Fibroblast of lung (primary cell): ENCODE measurements around the gene PSD4. TPM values are rescaled to one million over a fixed set of nuclear protein-coding genes. Genes with fewer than 3 reads are reported as not detected.

Experiments used
- DNase-seq, 2 donors: peaks; one replicate each; pipeline versions ENCODE4 v3.0.0 to v3.0.0-alpha.2; 2010; ENCODE audit warnings: low read depth in 2 of 2
- H2AFZ ChIP-seq: 2 replicates; pipeline ENCODE4 v1.5.1; 2012; ENCODE audit warnings: low read length, control low read depth, inconsistent platforms
- H3K27ac ChIP-seq: 2 replicates; pipeline ENCODE4 v1.5.1; 2011; ENCODE audit warnings: low read length, control low read depth; ENCODE audit not compliant: insufficient read depth
- H3K27me3 ChIP-seq: 2 replicates; pipeline ENCODE4 v1.5.1; 2011; ENCODE audit warnings: mild to moderate bottlenecking, low read length; ENCODE audit not compliant: control insufficient read depth, insufficient read depth
- H3K36me3 ChIP-seq: 2 replicates; pipeline ENCODE4 v1.5.1; 2011; ENCODE audit warnings: low read length; ENCODE audit not compliant: control insufficient read depth, insufficient read depth
- H3K4me1 ChIP-seq: 2 replicates; pipeline ENCODE4 v1.5.1; 2011; ENCODE audit warnings: low read length; ENCODE audit not compliant: control insufficient read depth, insufficient read depth; ENCODE audit errors: extremely low read depth
- H3K4me2 ChIP-seq: 2 replicates; pipeline ENCODE4 v1.5.1; 2011; ENCODE audit warnings: low read length, control low read depth; ENCODE audit not compliant: insufficient read depth; ENCODE audit errors: extremely low read depth
- H3K4me3 ChIP-seq, 4 experiments: fragments of 200-600 bp in 1 of 4; sonication (generic) in 1 of 4; replicated peaks in 1 of 4; 2 replicates each; pipeline ENCODE4 v1.5.1; 2011 to 2016; ENCODE audit warnings: low read length in 4 of 4, low read depth in 3 of 4, mild to moderate bottlenecking in 3 of 4, control low read depth in 2 of 4, inconsistent platforms in 1 of 4, mixed read lengths in 1 of 4; ENCODE audit not compliant: insufficient read depth in 1 of 4; ENCODE audit errors: control extremely low read depth in 1 of 4
- H3K79me2 ChIP-seq: 2 replicates; pipeline ENCODE4 v1.5.1; 2012; ENCODE audit warnings: mild to moderate bottlenecking, low read length, inconsistent platforms; ENCODE audit not compliant: control insufficient read depth, insufficient read depth
- H3K9ac ChIP-seq: 2 replicates; pipeline ENCODE4 v1.5.1; 2011; ENCODE audit warnings: mild to moderate bottlenecking, low read length, control low read depth; ENCODE audit not compliant: insufficient read depth
- H3K9me3 ChIP-seq: 2 replicates; pipeline ENCODE4 v1.5.1; 2012; ENCODE audit warnings: low read depth, low read length; ENCODE audit not compliant: control insufficient read depth, insufficient read depth
- H4K20me1 ChIP-seq: 2 replicates; pipeline ENCODE4 v1.5.1; 2011; ENCODE audit warnings: low read length; ENCODE audit not compliant: control insufficient read depth, insufficient read depth; ENCODE audit errors: extremely low read depth
- CTCF ChIP-seq, 2 donors: IDR thresholded peaks in 1 of 2; conservative IDR thresholded peaks in 1 of 2; 1 replicate in 1 of 2; 2 replicates in 1 of 2; pipeline ENCODE4 v1.5.1; 2011 to 2012; ENCODE audit warnings: low read length in 2 of 2, control low read depth in 1 of 2, inconsistent platforms in 1 of 2, low read depth in 1 of 2, mild to moderate bottlenecking in 1 of 2
- EZH2 ChIP-seq: IDR thresholded peaks from 2 replicates; pipeline ENCODE4 v1.5.1; 2012; ENCODE audit warnings: low read length, control low read depth, mild to moderate bottlenecking; ENCODE audit errors: missing control alignments
- polyA plus RNA-seq, 2 donors: library from polyadenylated mRNA; depleted of rRNA in 1 of 2; stranded (reverse) in 1 of 2; unstranded in 1 of 2; fragments of >200 nt; gene quantifications; 2 replicates each; pipeline ENCODE4 v1.2.1, GENCODE V29; 2011 to 2012; ENCODE audit warnings: missing spikeins in 1 of 2
- total RNA-seq: library from RNA; depleted of rRNA; stranded (reverse); fragments of >200 nt; gene quantifications from 2 replicates; pipeline ENCODE4 v1.2.1, GENCODE V29; 2014

PSD4 gene
- total and polyA plus RNA-seq, 2 donors (not counting 1 experiment from before 2014, with no cell fraction given): 1.0 to 6.1 TPM

DNA sequence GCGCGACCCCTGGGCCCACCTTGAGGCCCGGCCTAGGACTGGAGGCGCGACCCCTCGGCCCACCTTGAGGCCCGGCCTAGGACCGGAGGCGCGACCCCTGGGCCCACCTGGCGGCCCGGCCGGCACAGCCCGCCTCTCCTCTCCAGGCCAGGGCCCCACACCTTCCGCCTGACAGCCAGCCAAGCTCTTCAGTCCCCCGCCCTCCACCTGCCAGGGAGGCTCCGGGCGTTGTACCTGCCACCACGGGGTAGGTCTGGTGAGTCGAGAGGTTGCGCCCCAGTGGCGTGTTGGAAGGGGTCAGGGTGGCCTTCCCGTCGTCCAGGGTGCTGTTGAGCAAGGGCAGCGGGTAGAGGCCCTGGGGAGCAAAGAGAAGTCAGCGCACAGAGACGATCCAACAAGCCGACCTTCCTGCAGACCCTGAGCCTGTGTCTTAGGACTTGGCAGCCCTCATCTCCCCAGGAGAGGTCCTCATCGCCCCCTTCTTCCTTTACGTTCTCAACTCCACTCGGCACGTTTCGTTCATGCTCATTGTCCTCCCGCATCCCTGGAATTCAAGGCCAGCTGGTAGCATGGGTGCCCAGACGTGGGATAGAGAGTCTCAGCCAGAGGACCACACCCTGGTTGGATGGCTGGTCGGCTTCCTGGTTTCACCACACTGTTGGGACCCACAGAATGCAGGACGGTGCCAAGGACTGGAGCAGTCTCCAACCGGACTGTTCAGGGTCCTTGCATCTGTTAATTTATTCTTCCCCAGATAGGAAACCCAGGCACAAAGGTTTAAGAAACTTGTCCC, 62.8 kb downstream of the PSD4 start:
- H3K27ac ChIP-seq: no peak overlapping the region
- H3K9ac ChIP-seq: no peak overlapping the region
- TF ChIP-seq EZH2: no peak
- no peak for TF ChIP-seq CTCF (conservative IDR thresholded peaks at IDR 0.05 in 1 of 2, IDR thresholded peaks at IDR 0.05 in 1 of 2; ENCODE audit: low read depth in 1 of 2, low read length in 2 of 2)

GRCh38 chr2:113237604-113238160, 63.9 kb downstream of the PSD4 start:
- H3K27ac ChIP-seq: no peak overlapping the region
- H3K36me3 ChIP-seq: peaks cover 2% of the 10 kb centered on the region
- H3K9ac ChIP-seq: no peak overlapping the region
- H3K27me3 ChIP-seq: no peaks in the 10 kb centered on the region
- no peaks in the 10 kb centered on the region for H3K79me2 ChIP-seq
- DNase-seq: no peak
- TF ChIP-seq EZH2: no peak
- TF ChIP-seq CTCF (conservative IDR thresholded peaks at IDR 0.05 in 1 of 2, IDR thresholded peaks at IDR 0.05 in 1 of 2; ENCODE audit: low read depth in 1 of 2, low read length in 2 of 2): no peak
- H3K4me1 ChIP-seq: peaks cover 25% of the 10 kb centered on the region
- H3K4me2 ChIP-seq: no peak overlapping the region
- H3K4me3 ChIP-seq: no peak overlapping the region
- H2AFZ ChIP-seq: no peak overlapping the region
- no peaks in the 10 kb centered on the region for H4K20me1 ChIP-seq
- H3K9me3 ChIP-seq: no peaks in the 10 kb centered on the region

More for the DNA sequence above, 62.8 kb downstream of the PSD4 start:
- Histone ChIP-seq H4K20me1 (no peaks in the 10 kb centered on the region), H3K9me3 (no peaks in the 10 kb centered on the region), H3K79me2 (no peaks in the 10 kb centered on the region), H3K27me3 (no peaks in the 10 kb centered on the region), H3K4me1 (peaks cover 22% of the 10 kb centered on the region), H3K36me3 (peaks cover 2% of the 10 kb centered on the region), H2AFZ (no peak overlapping the region), H3K4me3 (peak overlapping the region in 2 of 4 experiments; percentile 33 to 40), H3K4me2 (no peak overlapping the region)
- no peak for DNase-seq

DNA sequence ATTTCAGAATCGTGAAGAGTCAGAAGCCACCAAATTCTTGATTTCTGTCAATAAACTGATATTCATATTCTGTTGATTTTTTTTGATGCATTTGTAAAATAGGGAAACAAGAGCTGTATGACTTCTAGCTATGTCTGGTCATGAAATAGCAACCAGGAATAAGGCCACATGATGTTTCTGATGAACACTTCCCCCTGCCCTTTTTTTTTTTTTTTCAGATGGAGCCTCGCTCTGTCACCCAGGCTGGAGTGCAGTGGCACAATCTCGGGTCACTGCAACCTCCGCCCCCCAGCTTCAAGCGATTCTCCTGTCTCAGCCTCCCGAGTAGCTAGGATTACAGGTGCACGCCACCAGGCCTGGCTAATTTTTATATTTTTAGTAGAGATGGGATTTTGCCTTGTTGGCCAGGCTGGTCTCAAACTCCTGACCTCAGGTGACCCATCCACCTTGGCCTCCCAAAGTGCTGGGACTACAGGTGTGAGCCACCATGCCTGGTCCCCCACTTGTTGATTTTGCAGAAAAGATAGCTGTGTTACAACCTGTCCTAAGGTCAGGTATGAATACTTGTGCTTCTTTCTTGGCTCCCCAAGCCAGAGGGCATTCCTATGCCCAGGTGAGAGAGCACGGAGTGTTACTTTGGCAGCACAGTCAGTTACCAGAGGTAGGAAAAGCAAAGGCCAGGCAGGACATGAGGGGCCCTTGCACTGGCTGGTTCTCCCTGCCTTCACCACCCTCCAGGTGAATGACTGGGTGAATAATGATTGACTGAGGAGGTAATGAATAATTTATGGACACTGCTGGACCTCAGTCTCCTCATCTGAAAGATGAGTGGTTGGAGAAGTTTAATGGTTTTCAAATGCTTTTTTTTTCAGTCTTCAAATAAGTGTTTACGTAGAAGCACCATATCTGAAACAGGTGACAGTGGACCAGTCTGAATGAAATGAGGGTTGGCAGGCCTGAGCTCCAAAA, 65.4 kb downstream of the PSD4 start:
- Histone ChIP-seq H3K36me3 (peaks cover 2% of the 10 kb centered on the region), H3K79me2 (no peaks in the 10 kb centered on the region), H3K4me1 (peaks cover 21% of the 10 kb centered on the region), H3K4me3 (no peak overlapping the region), H2AFZ (no peak overlapping the region), H3K4me2 (no peak overlapping the region), H4K20me1 (no peaks in the 10 kb centered on the region), H3K27ac (peak overlapping the region; percentile 90), H3K9ac (no peak overlapping the region), H3K27me3 (no peaks in the 10 kb centered on the region), H3K9me3 (no peaks in the 10 kb centered on the region)
- no peak for DNase-seq
- no peak for TF ChIP-seq CTCF (conservative IDR thresholded peaks at IDR 0.05 in 1 of 2, IDR thresholded peaks at IDR 0.05 in 1 of 2; ENCODE audit: low read depth in 1 of 2, low read length in 2 of 2)
- no peak for TF ChIP-seq EZH2
